K562 (cell line): ENCODE results near the gene ADIPOR1.

Source experiments
- CTCF ChIP-seq, 3 experiments: IDR thresholded peaks in 2 of 3; conservative IDR thresholded peaks in 1 of 3; 2 replicates each; pipeline ENCODE4 v1.5.1; 2011 to 2012; ENCODE audit warnings: low read length in 3 of 3, mild to moderate bottlenecking in 3 of 3, control low read depth in 2 of 3, improper control_type of control experiment in 1 of 3, inconsistent platforms in 1 of 3, low read depth in 1 of 3, mixed read lengths in 1 of 3, moderate library complexity in 1 of 3; ENCODE audit not compliant: insufficient read depth in 2 of 3
- GABPA ChIP-seq: fragments of 200-800 bp; sonication (Bioruptor generic); conservative IDR thresholded peaks from 2 replicates; pipeline ENCODE4 v1.6.1; 2016; ENCODE audit warnings: low read depth, missing genetic modification characterization, missing compliant biosample characterization
- MYBL2 ChIP-seq, 2 experiments: fragments of 450-650 bp in 1 of 2; sonication (generic) in 1 of 2; formaldehyde crosslinking in 1 of 2; IDR thresholded peaks; 2 replicates each; pipeline versions ENCODE4 v1.6.1 to v1.8.1; 2017 to 2022; ENCODE audit warnings: borderline replicate concordance in 1 of 2, inconsistent platforms in 1 of 2, low read depth in 1 of 2, mild to moderate bottlenecking in 1 of 2, missing genetic modification reagents in 1 of 2, moderate library complexity in 1 of 2
- MYC ChIP-seq, 2 experiments: fragments of 250-450 bp in 1 of 2; sonication (Bioruptor Pico) in 1 of 2; IDR thresholded peaks; 2 replicates each; pipeline versions ENCODE4 v1.5.1 to v1.6.1; 2012 to 2021; ENCODE audit warnings: low read depth in 2 of 2, borderline replicate concordance in 1 of 2, improper control_type of control experiment in 1 of 2, low read length in 1 of 2, mild to moderate bottlenecking in 1 of 2, moderate library complexity in 1 of 2
- NFRKB ChIP-seq: fragments of 450-650 bp; IDR thresholded peaks from 2 replicates; pipeline ENCODE4 v1.6.1; 2016; ENCODE audit warnings: low read depth
- PML ChIP-seq: IDR thresholded peaks from 2 replicates; pipeline ENCODE4 v1.6.1; 2012; ENCODE audit warnings: low read length, inconsistent platforms
- POLR2AphosphoS2 ChIP-seq: IDR thresholded peaks from 2 replicates; pipeline ENCODE4 v1.6.1; 2012; ENCODE audit warnings: low read length, improper control_type of control experiment
- POLR2AphosphoS5 ChIP-seq: IDR thresholded peaks from 2 replicates; pipeline ENCODE4 v1.6.1; 2011; ENCODE audit warnings: mild to moderate bottlenecking, low read depth, low read length, moderate library complexity; ENCODE audit not compliant: control insufficient read depth, insufficient read depth
- RAD21 ChIP-seq, 2 experiments: fragments of 250-450 bp in 1 of 2; fragments of 450-650 bp in 1 of 2; sonication (Bioruptor Pico) in 1 of 2; formaldehyde crosslinking in 1 of 2; IDR thresholded peaks in 1 of 2; conservative IDR thresholded peaks in 1 of 2; 2 replicates each; pipeline versions ENCODE4 v1.4.0 to v1.8.0; 2020 to 2022; ENCODE audit warnings: mild to moderate bottlenecking in 2 of 2, moderate library complexity in 1 of 2
- SUPT5H ChIP-seq: fragments of 450-650 bp; IDR thresholded peaks from 2 replicates; pipeline ENCODE4 v1.6.1; 2016
- ZFX ChIP-seq: sonication (generic); formaldehyde crosslinking; IDR thresholded peaks from 2 replicates; pipeline ENCODE4 v1.8.0; 2022; ENCODE audit warnings: mild to moderate bottlenecking, missing genetic modification reagents, moderate library complexity
- ZNF212 ChIP-seq: fragments of 450-650 bp; formaldehyde crosslinking; IDR thresholded peaks from 2 replicates; pipeline ENCODE4 v1.4.0; 2020; ENCODE audit warnings: mild to moderate bottlenecking
- ZNF707 ChIP-seq: fragments of 250-450 bp; sonication (Bioruptor Pico); conservative IDR thresholded peaks from 2 replicates; pipeline ENCODE4 v1.8.0; 2022; ENCODE audit warnings: inconsistent platforms, mild to moderate bottlenecking, moderate library complexity

- TF ChIP-seq RAD21 (CRISPR knock-in tag; conservative IDR thresholded peaks at IDR 0.05 in 1 of 2, IDR thresholded peaks at IDR 0.05 in 1 of 2) (no peak), NFRKB (no peak), CTCF (IDR thresholded peaks at IDR 0.05 in 2 of 3, conservative IDR thresholded peaks at IDR 0.05 in 1 of 3; ENCODE audit: insufficient read depth in 2 of 3, low read depth in 1 of 3, low read length in 3 of 3) (no peak), POLR2AphosphoS2 (no peak), POLR2AphosphoS5 (no peak), GABPA (no peak), MYC (IDR thresholded peaks at IDR 0.05; ENCODE audit: low read depth, low read length) (no peak), MYC (CRISPR knock-in tag; IDR thresholded peaks at IDR 0.05; ENCODE audit: borderline replicate concordance, low read depth) (no peak), ZNF212 (no peak), MYBL2 (IDR thresholded peaks at IDR 0.05; ENCODE audit: low read depth) (no peak), MYBL2 (CRISPR knock-in tag; IDR thresholded peaks at IDR 0.05; ENCODE audit: borderline replicate concordance) (no peak), ZFX (CRISPR knock-in tag) (no peak), ZNF707 (no peak), SUPT5H (no peak), PML (no peak)
These were observed 43.0 kb downstream of the ADIPOR1 start for GRCh38 chr1:202915146-202915545.
